Nephron (organoid): Measurements from ENCODE around the gene IL1RAPL1.
"Not testable (repeated sequence)": the region's sequence is repeated elsewhere in the genome, so short reads cannot be mapped to it uniquely, and the experiment has no call there.

Experiments
- H3K27ac Mint-ChIP-seq, 3 experiments: 2 replicates each; pipeline ENCODE4 v1.8.0; 2020; ENCODE audit warnings: mixed read lengths in 3 of 3, mild to moderate bottlenecking in 2 of 3, moderate library complexity in 1 of 3
- H3K27me3 Mint-ChIP-seq: 2 replicates; pipeline ENCODE4 v1.8.0; 2021; ENCODE audit warnings: low read depth, mild to moderate bottlenecking, moderate library complexity, mixed read lengths
- H3K36me3 Mint-ChIP-seq: 2 replicates; pipeline ENCODE4 v1.8.0; 2020; ENCODE audit warnings: low read depth, mixed read lengths
- H3K4me1 Mint-ChIP-seq: 2 replicates; pipeline ENCODE4 v1.8.0; 2020; ENCODE audit warnings: mixed read lengths
- H3K4me3 Mint-ChIP-seq, 3 experiments: 2 replicates each; pipeline ENCODE4 v1.8.0; 2020; ENCODE audit warnings: mild to moderate bottlenecking in 3 of 3, mixed read lengths in 3 of 3, moderate library complexity in 2 of 3
- H3K9me3 Mint-ChIP-seq: 2 replicates; pipeline ENCODE4 v1.8.0; 2020; ENCODE audit warnings: mixed read lengths
- CTCF ChIP-seq, 3 experiments: fragments of 200-600 bp; sonication (generic); IDR thresholded peaks; one replicate each; pipeline ENCODE4 v1.5.0; 2021; ENCODE audit warnings: antibody characterized with exemption in 3 of 3; ENCODE audit not compliant: unreplicated experiment in 3 of 3

Gene IL1RAPL1

DNA sequence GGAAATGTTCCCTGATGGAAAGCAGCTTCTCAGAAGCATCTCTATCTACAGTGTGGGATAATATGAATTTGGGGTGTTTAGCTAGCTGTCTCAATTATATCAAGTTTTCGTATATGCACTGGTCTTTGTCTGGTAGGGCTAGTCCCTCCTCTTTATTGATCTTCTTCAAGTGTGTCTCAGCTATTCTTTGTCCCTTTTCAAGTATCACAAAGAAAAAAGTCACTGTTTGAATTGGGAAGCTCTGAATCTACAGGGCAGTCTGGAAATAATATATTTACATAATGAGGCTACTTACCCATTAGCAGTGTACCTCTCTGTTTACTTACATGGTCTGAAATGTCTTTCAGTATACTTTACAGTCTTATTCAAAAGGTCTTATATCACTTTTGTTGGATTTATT, 526.0 kb downstream of the IL1RAPL1 start:
- H3K27ac Mint-ChIP-seq, result no peak overlapping the region
- H3K27me3 Mint-ChIP-seq, result no peaks in the 10 kb centered on the region
- H3K36me3 Mint-ChIP-seq, result no peaks in the 10 kb centered on the region
- no peaks in the 10 kb centered on the region for H3K9me3 Mint-ChIP-seq
- TF ChIP-seq CTCF (IDR thresholded peaks at IDR 0.05; ENCODE audit: unreplicated experiment in 3 of 3), result no peak
- H3K4me1 Mint-ChIP-seq, result no peaks in the 10 kb centered on the region
- H3K4me3 Mint-ChIP-seq, result no peak overlapping the region

DNA sequence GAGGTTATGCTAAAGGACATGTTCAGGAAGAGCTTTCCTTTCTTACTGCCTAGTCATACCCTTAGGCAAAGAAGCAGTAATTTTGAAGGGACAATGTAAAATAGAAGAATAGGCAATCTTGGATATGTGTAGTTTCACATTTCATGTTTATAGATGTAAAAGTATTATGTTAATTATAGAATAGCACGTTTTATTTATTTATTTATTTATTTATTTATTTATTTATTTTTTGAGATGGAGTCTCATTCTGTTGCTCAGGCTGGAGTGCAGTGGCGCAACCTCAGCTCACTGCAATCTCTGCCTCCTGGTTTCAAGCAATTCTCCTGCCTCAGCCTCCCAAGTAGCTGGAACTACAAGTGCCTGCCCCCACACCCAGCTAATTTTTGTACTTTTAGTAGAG, 535.6 kb downstream of the IL1RAPL1 start:
- not testable (repeated sequence) for H3K4me3 Mint-ChIP-seq, H3K4me1 Mint-ChIP-seq, H3K27ac Mint-ChIP-seq, H3K27me3 Mint-ChIP-seq, H3K9me3 Mint-ChIP-seq, H3K36me3 Mint-ChIP-seq

GRCh38 chrX:29130905-29131304, 543.7 kb downstream of the IL1RAPL1 start:
- no peaks in the 10 kb centered on the region for H3K9me3 Mint-ChIP-seq
- no peaks in the 10 kb centered on the region for H3K4me1 Mint-ChIP-seq
- H3K36me3 Mint-ChIP-seq, result no peaks in the 10 kb centered on the region
- no peak overlapping the region for H3K4me3 Mint-ChIP-seq
- no peaks in the 10 kb centered on the region for H3K27me3 Mint-ChIP-seq
- TF ChIP-seq CTCF (IDR thresholded peaks at IDR 0.05; ENCODE audit: unreplicated experiment in 3 of 3), result no peak
- H3K27ac Mint-ChIP-seq, result no peak overlapping the region

- H3K4me3 Mint-ChIP-seq, result no peak overlapping the region
- no peaks in the 10 kb centered on the region for H3K27me3 Mint-ChIP-seq
- H3K4me1 Mint-ChIP-seq, result no peaks in the 10 kb centered on the region
- TF ChIP-seq CTCF (IDR thresholded peaks at IDR 0.05; ENCODE audit: unreplicated experiment in 3 of 3), result no peak
- H3K27ac Mint-ChIP-seq, result no peak overlapping the region
- no peaks in the 10 kb centered on the region for H3K36me3 Mint-ChIP-seq
- H3K9me3 Mint-ChIP-seq, result no peaks in the 10 kb centered on the region
These were observed 549.7 kb downstream of the IL1RAPL1 start for GRCh38 chrX:29136904-29137303.

GRCh38 chrX:29138003-29138402, 550.8 kb downstream of the IL1RAPL1 start:
- H3K9me3 Mint-ChIP-seq, result no peaks in the 10 kb centered on the region
- no peaks in the 10 kb centered on the region for H3K4me1 Mint-ChIP-seq
- no peak overlapping the region for H3K4me3 Mint-ChIP-seq
- no peaks in the 10 kb centered on the region for H3K27me3 Mint-ChIP-seq
- no peaks in the 10 kb centered on the region for H3K36me3 Mint-ChIP-seq
- TF ChIP-seq CTCF (IDR thresholded peaks at IDR 0.05; ENCODE audit: unreplicated experiment in 3 of 3), result no peak
- H3K27ac Mint-ChIP-seq, result no peak overlapping the region

DNA sequence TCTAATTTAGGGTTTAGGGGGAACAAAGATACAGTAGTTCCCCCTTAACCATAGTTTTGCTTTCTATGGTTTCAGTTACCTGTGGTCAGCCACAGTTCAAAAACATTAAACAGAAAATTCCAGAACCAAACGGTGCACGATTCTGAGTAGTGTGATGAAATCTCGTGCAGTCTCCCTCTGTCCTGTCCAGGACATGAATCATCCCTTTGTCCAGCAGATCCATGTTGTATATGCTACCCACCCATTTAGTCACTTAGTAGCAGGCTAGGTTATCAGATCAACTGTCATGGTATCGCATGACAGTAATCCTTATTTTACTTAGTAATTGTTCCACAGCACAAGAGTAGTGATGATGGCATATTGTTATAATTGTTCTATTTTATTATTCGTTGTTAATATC, 556.1 kb downstream of the IL1RAPL1 start:
- TF ChIP-seq CTCF (IDR thresholded peaks at IDR 0.05; ENCODE audit: unreplicated experiment in 3 of 3), result no peak
- H3K4me1 Mint-ChIP-seq, result no peaks in the 10 kb centered on the region

GRCh38 chrX:29143756-29144155, 556.5 kb downstream of the IL1RAPL1 start:
- Mint-ChIP-seq H3K9me3 (no peaks in the 10 kb centered on the region), H3K36me3 (no peaks in the 10 kb centered on the region), H3K27ac (no peak overlapping the region), H3K27me3 (no peaks in the 10 kb centered on the region), H3K4me1 (no peaks in the 10 kb centered on the region), H3K4me3 (no peak overlapping the region)
- no peak for TF ChIP-seq CTCF (IDR thresholded peaks at IDR 0.05; ENCODE audit: unreplicated experiment in 3 of 3)

More for the DNA sequence above, 556.1 kb downstream of the IL1RAPL1 start:
- H3K36me3 Mint-ChIP-seq, result no peaks in the 10 kb centered on the region
- no peaks in the 10 kb centered on the region for H3K27me3 Mint-ChIP-seq
- H3K4me3 Mint-ChIP-seq, result no peak overlapping the region
- no peaks in the 10 kb centered on the region for H3K9me3 Mint-ChIP-seq
- no peak overlapping the region for H3K27ac Mint-ChIP-seq
